GM19438 (cell line): ENCODE results near the gene ACTL6B.

Experiments used
- ATAC-seq: cut with Tn5 transposase; IDR thresholded peaks from one replicate; pipeline ENCODE4 v1.9.1; 2021; ENCODE audit warnings: low read depth; ENCODE audit not compliant: unreplicated experiment

ACTL6B gene

DNA sequence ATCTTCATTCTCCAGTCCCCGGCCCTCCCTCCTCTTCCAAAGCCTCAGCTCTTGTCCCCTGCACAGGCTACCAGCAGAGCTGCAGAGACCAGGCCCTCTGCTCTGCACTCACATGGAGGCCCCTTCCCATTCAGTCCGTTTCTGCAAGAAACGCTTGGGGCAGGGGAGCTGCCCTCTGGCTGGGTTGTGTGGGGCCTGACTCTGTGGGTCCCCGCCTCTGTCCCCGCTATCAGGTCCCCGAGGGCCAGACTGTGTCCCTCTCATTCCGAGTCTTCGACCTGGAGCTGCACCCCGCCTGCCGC, 52.6 kb downstream of the ACTL6B start:
- no peak for ATAC-seq

DNA sequence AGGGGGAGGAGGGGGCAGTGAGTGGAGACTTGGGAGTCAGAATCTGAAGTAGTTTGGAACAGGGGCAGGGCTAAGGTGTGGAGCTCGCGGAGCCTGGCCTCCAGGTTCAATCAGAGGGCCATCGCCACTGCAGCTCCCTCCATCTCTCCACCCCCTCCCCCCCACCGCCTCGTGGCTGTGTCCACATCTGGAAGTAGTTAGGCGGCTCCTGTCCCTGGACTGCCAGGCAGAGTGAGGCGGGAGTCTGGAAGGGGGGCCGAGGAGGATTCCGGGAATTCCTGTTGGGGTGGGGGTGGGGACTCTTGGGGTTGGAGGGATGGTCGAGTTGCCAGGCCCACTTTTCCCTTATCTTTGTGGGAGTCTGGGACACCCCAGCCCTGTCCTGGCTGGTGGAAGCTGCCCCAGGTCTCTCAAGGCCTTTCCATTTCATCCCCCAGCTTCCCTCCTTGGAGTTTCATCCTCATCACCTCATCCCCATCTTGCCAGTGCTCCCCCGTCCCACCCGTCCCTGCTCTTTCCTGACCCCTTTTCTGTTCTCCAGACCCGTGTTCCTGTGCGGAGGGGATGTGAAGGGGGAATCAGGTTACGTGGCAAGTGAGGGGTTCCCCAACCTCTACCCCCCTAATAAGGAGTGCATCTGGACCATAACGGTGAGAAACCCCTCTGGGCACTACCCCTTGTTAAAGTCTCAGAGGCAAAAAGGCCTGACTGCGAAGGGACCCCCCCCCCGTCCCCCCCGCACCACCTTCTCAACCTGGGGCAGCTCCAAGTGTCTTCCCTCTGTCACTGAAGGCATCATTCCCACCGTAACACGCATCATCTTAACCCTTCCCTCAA, 53.1 kb downstream of the ACTL6B start:
- ATAC-seq = no peak

- no peak for ATAC-seq
These were observed 55.6 kb downstream of the ACTL6B start for GRCh38 chr7:100600730-100601038.

GRCh38 chr7:100599911-100600729, 56.1 kb downstream of the ACTL6B start:
- ATAC-seq = no peak

DNA sequence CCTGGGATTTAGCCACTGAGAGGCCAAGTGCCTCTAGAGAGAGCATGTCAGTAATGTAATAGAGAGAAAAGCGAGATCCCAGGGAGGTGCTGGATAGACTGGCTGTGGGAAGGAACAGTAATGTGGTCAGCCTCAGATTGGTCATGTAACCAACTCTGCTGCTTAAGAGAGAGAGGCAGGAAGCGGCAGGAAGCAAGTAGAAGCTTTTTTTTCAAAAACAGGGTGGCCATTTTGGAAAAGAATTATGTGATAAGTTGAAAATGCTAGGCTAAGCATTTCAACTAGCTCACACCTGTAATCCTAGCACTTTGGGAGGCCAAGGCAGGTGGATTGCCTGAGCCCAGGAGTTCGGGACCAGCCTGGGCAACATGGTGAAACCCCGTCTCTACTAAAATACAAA, 57.8 kb downstream of the ACTL6B start:
- no peak for ATAC-seq

GRCh38 chr7:100595188-100595587, 61.1 kb downstream of the ACTL6B start:
- no peak for ATAC-seq
